ENCODE measurements around the gene AKAP13. TPM values are rescaled to one million over a fixed set of nuclear protein-coding genes. Genes with fewer than 3 reads are reported as not detected.
"Not testable (repeated sequence)": the region's sequence is repeated elsewhere in the genome, so short reads cannot be mapped to it uniquely, and the experiment has no call there.

Gene AKAP13
- 100 to 1,000 TPM; 198 to 220 TPM for total RNA-seq

- peak within 1 kb of the TSS; percentile 85 for H3K4me3 Mint-ChIP-seq
- POLR2A ChIA-PET: interaction anchor here (0.6 to 2.5 kb wide), 16 partner anchors 9 to 76 kb away, joined by 3 to 30 read pairs (median 4); no protein-coding TSS in a partner anchor
- peaks cover 5% of the 10 kb centered on the region for H3K36me3 Mint-ChIP-seq
- no peaks in the 10 kb centered on the region for H3K9me3 Mint-ChIP-seq
- H3K27ac Mint-ChIP-seq: peak within 1 kb of the TSS; percentile 90
- H3K27me3 Mint-ChIP-seq: no peaks in the 10 kb centered on the region
- peak; percentile 85 for ATAC-seq (ENCODE audit: low read depth)
- peak; percentile 89 for DNase-seq
- H3K4me1 Mint-ChIP-seq: peaks cover 43% of the 10 kb centered on the region
These were observed at the start of gene AKAP13 for GRCh38 chr15:85380217-85380811. Gene AKAP13, plus strand, starts transcription at chr15:85380603. Its CDS starts 105,118 bp downstream, at chr15:85485721.

- peak overlapping the region; percentile 96 for H3K4me3 Mint-ChIP-seq
- H3K4me1 Mint-ChIP-seq: peaks cover 38% of the 10 kb centered on the region
- H3K9me3 Mint-ChIP-seq: peaks cover 6% of the 10 kb centered on the region
- H3K27ac Mint-ChIP-seq: peak overlapping the region; percentile 94
- POLR2A ChIA-PET: interaction anchor here (0.5 to 3.2 kb wide), 13 partner anchors 9 to 619 kb away, joined by 3 to 30 read pairs (median 6); partner anchors contain the start of gene AKAP13
- H3K36me3 Mint-ChIP-seq: no peaks in the 10 kb centered on the region
- DNase-seq (peak; percentile 81), ATAC-seq (ENCODE audit: low read depth) (peak; percentile 86)
- H3K27me3 Mint-ChIP-seq: peaks cover 4% of the 10 kb centered on the region
These were observed 49.4 kb upstream of the AKAP13 start for GRCh38 chr15:85330901-85331588.

- no peak for ATAC-seq (ENCODE audit: low read depth)
- peak overlapping the region; percentile 94 for H3K27ac Mint-ChIP-seq
- peak overlapping the region; percentile 96 for H3K4me3 Mint-ChIP-seq
- H3K4me1 Mint-ChIP-seq: peaks cover 41% of the 10 kb centered on the region
- H3K36me3 Mint-ChIP-seq: no peaks in the 10 kb centered on the region
- no peak for DNase-seq
- H3K27me3 Mint-ChIP-seq: peaks cover 4% of the 10 kb centered on the region
- peaks cover 6% of the 10 kb centered on the region for H3K9me3 Mint-ChIP-seq
- POLR2A ChIA-PET: interaction anchor here (1.0 to 3.2 kb wide), 8 partner anchors 8 to 371 kb away, joined by 3 to 30 read pairs (median 6); partner anchors contain the start of gene AKAP13
These were observed 48.6 kb upstream of the AKAP13 start for GRCh38 chr15:85331655-85332285.

GRCh38 chr15:85333132-85333831 lies 47.1 kb upstream of the AKAP13 start:
- H3K27me3 Mint-ChIP-seq: peaks cover 4% of the 10 kb centered on the region
- POLR2A ChIA-PET: interaction anchor here (0.7 kb wide), 1 partner anchor 14 kb away, joined by 3 read pairs; no protein-coding TSS in a partner anchor
- ATAC-seq (ENCODE audit: low read depth) (no peak), DNase-seq (no peak)
- H3K36me3 Mint-ChIP-seq: no peaks in the 10 kb centered on the region
- H3K27ac Mint-ChIP-seq: no peak overlapping the region
- H3K4me3 Mint-ChIP-seq: no peak overlapping the region
- peaks cover 6% of the 10 kb centered on the region for H3K9me3 Mint-ChIP-seq
- H3K4me1 Mint-ChIP-seq: peaks cover 38% of the 10 kb centered on the region

- no peak overlapping the region for H3K27ac Mint-ChIP-seq
- no peak overlapping the region for H3K4me3 Mint-ChIP-seq
- H3K36me3 Mint-ChIP-seq: no peaks in the 10 kb centered on the region
- DNase-seq (no peak), ATAC-seq (ENCODE audit: low read depth) (no peak)
- H3K4me1 Mint-ChIP-seq: peaks cover 31% of the 10 kb centered on the region
- peaks cover 6% of the 10 kb centered on the region for H3K9me3 Mint-ChIP-seq
- POLR2A ChIA-PET: interaction anchor here (0.7 kb wide), 1 partner anchor 78 kb away, joined by 3 read pairs; no protein-coding TSS in a partner anchor
- peaks cover 4% of the 10 kb centered on the region for H3K27me3 Mint-ChIP-seq
These were observed 46.2 kb upstream of the AKAP13 start for GRCh38 chr15:85334241-85334640.

- Mint-ChIP-seq H3K4me3 (no peak overlapping the region), H3K27ac (no peak overlapping the region), H3K27me3 (peaks cover 4% of the 10 kb centered on the region), H3K9me3 (peaks cover 6% of the 10 kb centered on the region), H3K4me1 (peaks cover 23% of the 10 kb centered on the region), H3K36me3 (no peaks in the 10 kb centered on the region)
- POLR2A ChIA-PET: interaction anchor here (0.7 to 1.1 kb wide), 2 partner anchors 45 to 77 kb away, joined by 3 to 4 read pairs; partner anchors contain the start of gene AKAP13
- ATAC-seq (ENCODE audit: low read depth) (no peak), DNase-seq (no peak)
These were observed 45.0 kb upstream of the AKAP13 start for GRCh38 chr15:85335193-85335942.

- H3K4me1 Mint-ChIP-seq: peaks cover 10% of the 10 kb centered on the region
- H3K36me3 Mint-ChIP-seq: no peaks in the 10 kb centered on the region
These were observed 43.5 kb upstream of the AKAP13 start for GRCh38 chr15:85336880-85337279.

GRCh38 chr15:85337425-85338074 lies 42.9 kb upstream of the AKAP13 start:
- Mint-ChIP-seq H3K4me1 (peaks cover 10% of the 10 kb centered on the region), H3K27ac (no peak overlapping the region), H3K36me3 (no peaks in the 10 kb centered on the region), H3K4me3 (no peak overlapping the region), H3K9me3 (peaks cover 6% of the 10 kb centered on the region), H3K27me3 (peaks cover 4% of the 10 kb centered on the region)
- POLR2A ChIA-PET: no interaction called here
- no peak for ATAC-seq (ENCODE audit: low read depth)
- no peak for DNase-seq

More at GRCh38 chr15:85336880-85337279, 43.5 kb upstream of the AKAP13 start:
- DNase-seq (no peak), ATAC-seq (ENCODE audit: low read depth) (no peak)
- POLR2A ChIA-PET: no interaction called here
- Mint-ChIP-seq H3K27ac (no peak overlapping the region), H3K27me3 (peaks cover 4% of the 10 kb centered on the region), H3K9me3 (peaks cover 6% of the 10 kb centered on the region), H3K4me3 (no peak overlapping the region)

GRCh38 chr15:85340321-85340665 lies 40.1 kb upstream of the AKAP13 start:
- Mint-ChIP-seq H3K27ac (no peak overlapping the region), H3K27me3 (peaks cover 6% of the 10 kb centered on the region), H3K4me3 (no peak overlapping the region), H3K4me1 (peaks cover 5% of the 10 kb centered on the region), H3K9me3 (no peaks in the 10 kb centered on the region), H3K36me3 (no peaks in the 10 kb centered on the region)
- DNase-seq (no peak), ATAC-seq (ENCODE audit: low read depth) (no peak)
- POLR2A ChIA-PET: interaction anchor here (0.7 to 2.2 kb wide), 2 partner anchors 9 to 259 kb away, joined by 3 to 7 read pairs; no protein-coding TSS in a partner anchor

- POLR2A ChIA-PET: interaction anchor here (2.2 kb wide), 1 partner anchor 10 kb away, joined by 7 read pairs; no protein-coding TSS in a partner anchor
- Mint-ChIP-seq H3K9me3 (no peaks in the 10 kb centered on the region), H3K36me3 (no peaks in the 10 kb centered on the region), H3K27ac (no peak overlapping the region), H3K4me3 (no peak overlapping the region), H3K27me3 (peaks cover 6% of the 10 kb centered on the region), H3K4me1 (peaks cover 5% of the 10 kb centered on the region)
- no peak for DNase-seq
- no peak for ATAC-seq (ENCODE audit: low read depth)
These were observed 39.6 kb upstream of the AKAP13 start for GRCh38 chr15:85340852-85341251.

GRCh38 chr15:85342163-85342562 lies 38.2 kb upstream of the AKAP13 start:
- ATAC-seq (ENCODE audit: low read depth); H3K27me3 Mint-ChIP-seq; H3K36me3 Mint-ChIP-seq; H3K4me1 Mint-ChIP-seq; H3K4me3 Mint-ChIP-seq; H3K27ac Mint-ChIP-seq; H3K9me3 Mint-ChIP-seq; POLR2A ChIA-PET; DNase-seq: not testable (repeated sequence)

- POLR2A ChIA-PET, H3K9me3 Mint-ChIP-seq: not testable (repeated sequence)
These were observed 37.0 kb upstream of the AKAP13 start for GRCh38 chr15:85343443-85343842.

More at GRCh38 chr15:85343443-85343842, 37.0 kb upstream of the AKAP13 start:
- H3K27me3 Mint-ChIP-seq; H3K36me3 Mint-ChIP-seq; DNase-seq; H3K4me3 Mint-ChIP-seq; H3K27ac Mint-ChIP-seq; ATAC-seq (ENCODE audit: low read depth): not testable (repeated sequence)
- H3K4me1 Mint-ChIP-seq: peaks cover 11% of the 10 kb centered on the region
